BLaER1 treated with 17β-estradiol and CSF1 and Interleukin-3, amounts not matched to agents 10 nM and 100 nM (cell line): ENCODE results near the gene ACKR1.
A peak's percentile ranks its signal among the peaks of the same experiment; 100 is the strongest.

ENCODE experiments used
- H3K27ac ChIP-seq, 11 experiments: shearing (Covaris generic); formaldehyde crosslinking; 2 replicates each; pipeline ENCODE4 v1.8.1; 2022
- H3K27me3 ChIP-seq, 11 experiments: shearing (Covaris generic); formaldehyde crosslinking; 2 replicates each; pipeline ENCODE4 v1.8.1; 2022
- H3K36me3 ChIP-seq, 11 experiments: shearing (Covaris generic); formaldehyde crosslinking; 2 replicates each; pipeline ENCODE4 v1.8.1; 2022
- H3K4me1 ChIP-seq, 10 experiments: shearing (Covaris generic); formaldehyde crosslinking; 2 replicates each; pipeline ENCODE4 v1.8.1; 2022
- H3K4me2 ChIP-seq, 11 experiments: shearing (Covaris generic); formaldehyde crosslinking; 2 replicates each; pipeline ENCODE4 v1.8.1; 2022
- H3K4me3 ChIP-seq, 10 experiments: shearing (Covaris generic); formaldehyde crosslinking; 2 replicates each; pipeline ENCODE4 v1.8.1; 2022
- H3K9ac ChIP-seq, 11 experiments: shearing (Covaris generic); formaldehyde crosslinking; 2 replicates each; pipeline ENCODE4 v1.8.1; 2022
- H3K9me3 ChIP-seq, 11 experiments: shearing (Covaris generic); formaldehyde crosslinking; replicated peaks in 1 of 11; 2 replicates each; pipeline ENCODE4 v1.8.1; 2022
- H4K20me1 ChIP-seq, 11 experiments: shearing (Covaris generic); formaldehyde crosslinking; 2 replicates each; pipeline ENCODE4 v1.8.1; 2022
- Cebpa-rat ChIP-seq, 11 experiments: shearing (Covaris generic); IDR thresholded peaks; 2 replicates each; pipeline ENCODE4 v1.8.1; 2022

Gene ACKR1, protein sequence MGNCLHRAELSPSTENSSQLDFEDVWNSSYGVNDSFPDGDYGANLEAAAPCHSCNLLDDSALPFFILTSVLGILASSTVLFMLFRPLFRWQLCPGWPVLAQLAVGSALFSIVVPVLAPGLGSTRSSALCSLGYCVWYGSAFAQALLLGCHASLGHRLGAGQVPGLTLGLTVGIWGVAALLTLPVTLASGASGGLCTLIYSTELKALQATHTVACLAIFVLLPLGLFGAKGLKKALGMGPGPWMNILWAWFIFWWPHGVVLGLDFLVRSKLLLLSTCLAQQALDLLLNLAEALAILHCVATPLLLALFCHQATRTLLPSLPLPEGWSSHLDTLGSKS

DNA sequence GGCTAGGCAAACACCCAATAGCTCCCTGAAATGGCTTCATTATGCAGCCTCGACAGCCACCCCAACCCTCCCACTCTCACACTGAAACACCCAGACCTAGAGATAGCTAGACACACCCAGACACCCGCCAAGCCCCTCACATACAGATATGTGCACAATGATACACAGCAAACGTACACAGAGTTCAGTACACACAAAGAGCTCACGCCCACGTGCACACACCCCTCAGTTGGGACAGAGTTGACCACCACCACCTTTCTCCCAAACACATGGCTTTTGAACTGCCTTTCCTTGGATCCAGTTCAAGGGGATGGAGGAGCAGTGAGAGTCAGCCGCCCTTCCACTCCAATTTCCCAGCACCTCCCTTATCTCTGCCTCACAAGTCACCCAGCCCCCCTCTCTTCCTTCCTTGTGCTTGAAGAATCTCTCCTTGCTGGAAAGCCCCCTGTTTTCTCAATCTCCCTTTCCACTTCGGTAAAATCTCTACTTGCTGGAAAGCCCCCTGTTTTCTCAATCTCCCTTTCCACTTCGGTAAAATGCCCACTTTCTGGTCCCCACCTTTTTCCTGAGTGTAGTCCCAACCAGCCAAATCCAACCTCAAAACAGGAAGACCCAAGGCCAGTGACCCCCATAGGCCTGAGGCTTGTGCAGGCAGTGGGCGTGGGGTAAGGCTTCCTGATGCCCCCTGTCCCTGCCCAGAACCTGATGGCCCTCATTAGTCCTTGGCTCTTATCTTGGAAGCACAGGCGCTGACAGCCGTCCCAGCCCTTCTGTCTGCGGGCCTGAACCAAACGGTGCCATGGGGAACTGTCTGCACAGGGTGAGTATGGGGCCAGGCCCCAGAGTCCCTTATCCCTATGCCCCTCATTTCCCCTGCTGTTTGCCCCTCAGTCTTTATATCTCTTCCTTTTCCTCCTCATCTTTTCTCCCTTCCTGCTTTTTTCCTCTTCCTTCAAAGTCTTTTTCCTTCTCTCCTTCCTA lies at the start of gene ACKR1:
Gene ACKR1 (plus strand): TSS at position 715 of the 981 bp plus-strand sequence. CDS start 85 bp downstream, at position 800.
- no peak within 1 kb of the TSS for H3K9ac ChIP-seq
- H3K4me2 ChIP-seq: peak within 1 kb of the TSS in 3 of 11 experiments; percentile 26 to 42 (median 26); a peak in 3 of 22 replicates
- peaks cover 0 to 19% (median 5%) of the 10 kb centered on the region in 11 experiments; a peak in 5 of 22 replicates for H3K27me3 ChIP-seq
- H3K4me3 ChIP-seq: no peak within 1 kb of the TSS
- H4K20me1 ChIP-seq: peaks cover 0 to 8% (median 0%) of the 10 kb centered on the region in 11 experiments; a peak in 3 of 22 replicates
- TF ChIP-seq Cebpa-rat (IDR thresholded peaks at IDR 0.05): no peak
- no peaks in the 10 kb centered on the region for H3K9me3 ChIP-seq
- H3K36me3 ChIP-seq: no peaks in the 10 kb centered on the region
- no peak within 1 kb of the TSS for H3K27ac ChIP-seq
- peaks cover 15 to 40% (median 22%) of the 10 kb centered on the region in 10 experiments for H3K4me1 ChIP-seq

DNA sequence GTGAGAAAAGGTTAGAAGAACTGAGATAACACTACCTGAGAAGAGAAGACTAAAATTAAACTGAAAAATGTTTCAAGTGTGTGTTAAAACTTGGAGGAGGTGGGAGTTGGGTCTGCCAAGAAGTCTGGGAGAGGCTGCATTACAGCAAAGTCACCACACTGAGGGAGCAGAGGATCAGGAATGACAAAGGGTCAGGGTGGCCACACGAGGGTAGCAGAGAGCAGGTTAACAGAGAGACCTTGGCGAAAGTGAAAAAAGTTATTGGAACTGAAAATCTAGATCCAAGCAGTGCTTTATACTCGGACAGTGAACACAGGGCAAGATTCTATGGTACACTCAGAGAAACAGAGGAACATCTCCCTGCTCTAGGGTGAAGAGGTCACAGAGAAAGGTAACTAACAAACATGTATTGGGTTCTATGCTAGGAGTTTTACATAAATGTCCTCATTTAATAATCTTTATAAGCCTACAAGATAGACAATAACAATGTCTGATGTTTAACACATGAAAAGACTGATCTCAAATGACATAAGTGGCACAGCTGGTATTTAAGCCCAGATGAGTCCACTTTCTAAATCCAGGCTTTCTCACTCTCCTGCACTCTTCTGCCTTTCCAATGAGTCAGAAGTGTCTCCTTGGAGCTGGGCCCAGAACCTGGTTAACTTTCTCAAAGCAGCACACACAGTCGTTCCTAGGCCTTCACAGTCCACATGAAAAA lies 43.5 kb upstream of the ACKR1 start:
- H3K4me1 ChIP-seq: peaks cover 0 to 10% (median 0%) of the 10 kb centered on the region in 10 experiments; a peak in 4 of 20 replicates
- H3K36me3 ChIP-seq: no peaks in the 10 kb centered on the region
- TF ChIP-seq Cebpa-rat (IDR thresholded peaks at IDR 0.05): no peak
- no peaks in the 10 kb centered on the region for H3K9me3 ChIP-seq
- H4K20me1 ChIP-seq: no peaks in the 10 kb centered on the region
- H3K9ac ChIP-seq: no peak overlapping the region
- H3K4me3 ChIP-seq: no peak overlapping the region
- H3K4me2 ChIP-seq: peak overlapping the region in 2 of 11 experiments; percentile 15 to 18; a peak in 1 of 22 replicates
- H3K27ac ChIP-seq: no peak overlapping the region
- no peaks in the 10 kb centered on the region for H3K27me3 ChIP-seq

DNA sequence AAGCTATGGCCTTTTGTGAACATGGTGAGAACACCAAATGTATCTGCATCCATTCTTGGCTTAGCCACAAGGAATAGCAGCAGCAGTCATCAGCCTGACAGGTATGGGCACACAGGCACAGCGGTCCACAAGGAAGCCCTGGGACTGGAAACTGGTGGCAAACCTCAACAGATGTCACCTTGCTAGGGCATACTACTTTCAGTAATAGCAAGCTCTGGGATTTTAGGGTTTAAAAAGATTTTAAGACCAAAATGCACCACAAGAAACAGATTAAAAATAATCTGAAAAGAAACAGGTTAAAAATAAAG lies 43.0 kb upstream of the ACKR1 start:
- Histone ChIP-seq H4K20me1 (no peaks in the 10 kb centered on the region), H3K4me1 (peaks cover 0 to 10% (median 0%) of the 10 kb centered on the region in 10 experiments; a peak in 4 of 20 replicates), H3K4me3 (no peak overlapping the region), H3K27ac (no peak overlapping the region), H3K9me3 (no peaks in the 10 kb centered on the region), H3K36me3 (no peaks in the 10 kb centered on the region), H3K4me2 (no peak overlapping the region), H3K9ac (no peak overlapping the region), H3K27me3 (no peaks in the 10 kb centered on the region)
- TF ChIP-seq Cebpa-rat (IDR thresholded peaks at IDR 0.05): no peak

DNA sequence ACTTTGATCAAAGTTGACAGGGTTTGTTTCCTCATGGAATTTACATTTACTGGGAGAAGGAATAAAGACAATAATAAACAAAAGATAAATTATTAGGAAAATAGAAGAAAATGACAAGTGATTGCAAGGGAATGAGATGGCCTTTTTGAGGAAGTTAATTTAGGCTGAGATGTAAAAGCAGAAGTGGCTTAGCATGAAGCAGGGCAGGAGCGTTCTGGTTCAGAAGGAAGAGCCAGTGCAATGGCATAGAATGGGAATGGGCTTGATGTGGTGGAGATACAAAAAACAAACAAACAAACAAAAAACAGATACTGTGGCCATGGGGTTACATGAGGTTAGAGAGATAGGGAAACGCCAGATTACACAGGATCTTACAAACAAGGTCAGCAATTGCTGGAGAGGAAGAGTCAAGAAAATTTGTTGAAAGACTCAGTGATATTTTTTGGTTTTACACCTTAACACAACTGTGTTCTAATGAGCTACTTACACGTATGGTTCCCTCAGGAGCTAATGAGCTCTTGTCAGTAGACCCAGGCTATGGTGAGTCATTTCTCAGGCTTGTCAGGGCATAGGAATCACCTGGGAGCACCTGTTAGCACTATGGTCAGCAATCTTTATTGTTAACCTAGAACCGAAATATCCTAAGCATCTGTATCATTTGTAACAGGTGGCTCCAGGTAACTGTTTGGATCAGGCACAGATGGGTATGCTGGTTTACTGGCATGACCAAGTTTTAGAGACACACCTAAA lies 42.0 kb upstream of the ACKR1 start:
- Histone ChIP-seq H3K27ac (no peak overlapping the region), H3K4me3 (no peak overlapping the region), H3K27me3 (no peaks in the 10 kb centered on the region), H3K9ac (no peak overlapping the region), H3K4me1 (peaks cover 0 to 10% (median 0%) of the 10 kb centered on the region in 10 experiments; a peak in 4 of 20 replicates), H3K9me3 (no peaks in the 10 kb centered on the region), H3K4me2 (peak overlapping the region in 1 of 11 experiments; percentile 55; a peak in 1 of 22 replicates), H3K36me3 (no peaks in the 10 kb centered on the region), H4K20me1 (no peaks in the 10 kb centered on the region)
- no peak for TF ChIP-seq Cebpa-rat (IDR thresholded peaks at IDR 0.05)

DNA sequence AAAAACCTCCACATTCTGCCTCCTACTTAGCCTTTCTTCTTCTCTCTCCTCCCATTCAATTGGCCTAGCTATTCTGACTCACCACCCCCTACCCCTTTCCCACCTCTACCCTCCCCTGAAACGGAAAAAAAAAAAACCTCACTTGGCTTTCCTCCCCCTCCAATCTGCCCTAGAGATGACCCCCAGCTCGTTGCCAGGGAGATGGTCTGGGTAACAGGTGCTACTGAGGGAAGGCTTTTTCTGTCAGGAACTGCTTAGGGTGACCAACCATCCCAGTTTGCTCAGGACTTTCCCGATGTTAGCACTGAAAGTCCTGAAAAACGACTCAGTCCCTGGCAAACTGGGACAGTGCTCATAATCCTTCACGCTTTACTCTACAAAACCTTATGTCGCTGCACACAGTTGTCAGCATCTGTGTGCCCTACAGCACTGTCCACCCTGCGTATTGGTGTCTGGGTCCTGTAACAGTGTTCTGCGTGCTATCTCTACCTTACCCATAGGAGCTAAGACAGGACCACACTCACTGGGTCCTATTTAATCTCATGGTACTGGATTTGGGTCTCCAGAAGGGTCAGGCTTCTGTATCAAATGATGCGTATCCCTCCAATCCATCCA lies 41.0 kb upstream of the ACKR1 start:
- Histone ChIP-seq H3K36me3 (no peaks in the 10 kb centered on the region), H3K27me3 (no peaks in the 10 kb centered on the region; a peak in 1 of 22 replicates), H3K4me1 (peaks cover 0 to 10% (median 0%) of the 10 kb centered on the region in 10 experiments; a peak in 4 of 20 replicates), H3K27ac (no peak overlapping the region), H3K9ac (no peak overlapping the region), H4K20me1 (no peaks in the 10 kb centered on the region), H3K4me2 (no peak overlapping the region), H3K4me3 (no peak overlapping the region), H3K9me3 (no peaks in the 10 kb centered on the region)
- TF ChIP-seq Cebpa-rat (IDR thresholded peaks at IDR 0.05): no peak

DNA sequence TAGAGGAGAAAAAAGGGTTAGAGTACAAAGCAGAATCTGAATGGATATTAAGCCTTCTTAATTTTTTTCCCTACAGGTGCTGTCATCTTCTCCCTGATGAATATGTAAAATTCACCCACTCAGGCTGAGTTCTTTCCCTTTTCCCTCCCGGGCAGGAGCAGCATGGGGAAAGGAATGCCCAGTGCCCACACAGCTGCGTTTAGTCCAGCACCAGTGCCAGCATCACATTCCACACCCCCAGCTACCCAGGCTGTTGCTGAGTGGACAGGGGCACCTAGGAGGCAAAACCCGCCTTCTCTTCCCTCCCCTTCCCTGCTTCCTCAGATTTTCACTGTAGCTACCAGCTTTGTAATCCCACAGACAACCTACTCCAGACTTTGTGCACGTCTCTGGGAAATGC lies 36.6 kb upstream of the ACKR1 start:
- Histone ChIP-seq H3K36me3 (no peaks in the 10 kb centered on the region), H4K20me1 (no peaks in the 10 kb centered on the region), H3K4me1 (peaks cover 0 to under 1% (median 0%) of the 10 kb centered on the region in 10 experiments; a peak in 3 of 20 replicates), H3K9ac (no peak overlapping the region), H3K4me3 (no peak overlapping the region), H3K27me3 (peaks cover 0 to 19% (median 12%) of the 10 kb centered on the region in 11 experiments; a peak in 13 of 22 replicates), H3K27ac (no peak overlapping the region), H3K4me2 (no peak overlapping the region), H3K9me3 (no peaks in the 10 kb centered on the region)
- TF ChIP-seq Cebpa-rat (IDR thresholded peaks at IDR 0.05): no peak

DNA sequence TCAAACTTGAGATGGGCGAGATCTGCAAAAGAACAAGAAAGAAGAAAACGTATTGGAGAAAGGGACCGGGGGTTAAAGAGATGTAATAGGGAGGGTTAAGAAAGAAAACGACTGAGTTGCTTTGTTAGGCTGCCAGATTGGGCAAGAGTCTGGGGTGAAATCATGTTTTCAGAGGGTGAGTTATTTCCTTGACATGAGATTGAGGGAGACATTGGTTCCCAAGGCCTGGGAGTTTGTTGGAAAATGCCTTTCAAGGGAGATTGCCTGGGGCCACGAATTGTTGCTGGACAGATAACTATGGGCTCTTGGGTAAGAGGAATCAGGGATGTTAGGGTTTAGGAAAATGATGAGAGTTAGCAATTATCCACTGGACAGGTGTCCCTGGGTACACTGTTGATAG lies 34.0 kb upstream of the ACKR1 start:
- peaks cover 0 to 19% (median 12%) of the 10 kb centered on the region in 11 experiments; a peak in 13 of 22 replicates for H3K27me3 ChIP-seq
- H3K9me3 ChIP-seq: no peaks in the 10 kb centered on the region
- peaks cover 0 to 8% (median 0%) of the 10 kb centered on the region in 11 experiments; a peak in 2 of 22 replicates for H4K20me1 ChIP-seq
- no peak overlapping the region for H3K4me2 ChIP-seq
- no peaks in the 10 kb centered on the region for H3K36me3 ChIP-seq
- TF ChIP-seq Cebpa-rat (IDR thresholded peaks at IDR 0.05): no peak
- H3K27ac ChIP-seq: no peak overlapping the region
- H3K9ac ChIP-seq: no peak overlapping the region
- H3K4me1 ChIP-seq: no peaks in the 10 kb centered on the region
- H3K4me3 ChIP-seq: no peak overlapping the region

DNA sequence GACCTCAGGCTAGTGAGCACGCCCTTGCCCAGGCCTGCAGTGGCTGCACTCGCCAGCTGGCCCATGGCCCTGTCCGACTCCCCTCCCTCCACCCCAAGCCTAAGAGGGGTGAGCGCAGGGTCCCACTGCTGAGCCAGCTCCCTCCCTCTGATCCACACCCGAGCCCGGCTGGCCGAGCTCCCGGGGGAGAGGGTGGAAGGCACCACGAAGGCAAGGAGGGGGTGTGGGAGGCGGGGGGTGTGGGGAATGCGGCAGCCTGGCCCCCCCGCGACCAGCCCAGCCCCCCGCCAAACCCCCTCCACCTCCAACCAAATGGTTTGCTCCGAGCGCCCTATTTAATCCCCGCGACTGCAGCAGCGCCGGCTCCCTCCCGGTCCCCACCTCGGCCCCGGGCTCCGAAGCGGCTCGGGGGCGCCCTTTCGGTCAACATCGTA lies 33.4 kb upstream of the ACKR1 start, which contains the start of gene CADM3:
Gene CADM3 (plus strand): TSS at position 362 of the 434 bp plus-strand sequence. CDS start 151 bp downstream, outside the sequence.
- Histone ChIP-seq H3K4me3 (no peak within 1 kb of the TSS), H4K20me1 (peaks cover 0 to 10% (median 0%) of the 10 kb centered on the region in 11 experiments; a peak in 2 of 22 replicates), H3K27ac (no peak within 1 kb of the TSS), H3K4me2 (no peak within 1 kb of the TSS), H3K4me1 (no peaks in the 10 kb centered on the region), H3K9me3 (no peaks in the 10 kb centered on the region), H3K36me3 (no peaks in the 10 kb centered on the region), H3K27me3 (peaks cover 0 to 19% (median 12%) of the 10 kb centered on the region in 11 experiments; a peak in 13 of 22 replicates), H3K9ac (no peak within 1 kb of the TSS)
- TF ChIP-seq Cebpa-rat (IDR thresholded peaks at IDR 0.05): no peak
